HepG2 (cell line): ENCODE measurements around the gene PRPSAP2. TPM values are rescaled to one million over a fixed set of nuclear protein-coding genes. Genes with fewer than 3 reads are reported as not detected.

Source experiments
- ESRRA ChIP-seq: sonication (generic); formaldehyde crosslinking; IDR thresholded peaks from 2 replicates; pipeline ENCODE4 v1.5.1; 2020; ENCODE audit warnings: mild to moderate bottlenecking, low read depth, missing genetic modification reagents
- IRF2 ChIP-seq: IDR thresholded peaks from 2 replicates; pipeline ENCODE4 v1.6.1; 2018; ENCODE audit warnings: missing genetic modification reagents, missing compliant biosample characterization
- RAD21 ChIP-seq: fragments of 450-650 bp; formaldehyde crosslinking; IDR thresholded peaks from 2 replicates; pipeline ENCODE4 v1.5.0; 2020; ENCODE audit warnings: mild to moderate bottlenecking
- TAF1 ChIP-seq: sonication (generic); formaldehyde crosslinking; IDR thresholded peaks from 2 replicates; pipeline ENCODE4 v1.4.0; 2020; ENCODE audit warnings: missing genetic modification reagents
- XBP1 ChIP-seq: sonication (generic); formaldehyde crosslinking; IDR thresholded peaks from 2 replicates; pipeline ENCODE4 v1.5.0; 2020; ENCODE audit warnings: missing genetic modification reagents
- ZFP36L1 ChIP-seq: sonication (generic); formaldehyde crosslinking; IDR thresholded peaks from 2 replicates; pipeline ENCODE4 v1.8.0; 2022; ENCODE audit warnings: mild to moderate bottlenecking, missing genetic modification reagents, moderate library complexity
- ZNF138 ChIP-seq: sonication (generic); formaldehyde crosslinking; IDR thresholded peaks from 2 replicates; pipeline ENCODE4 v1.5.0; 2020; ENCODE audit warnings: mild to moderate bottlenecking, low read depth, missing genetic modification reagents
- ZNF350 ChIP-seq: sonication (generic); formaldehyde crosslinking; IDR thresholded peaks from 2 replicates; pipeline ENCODE4 v1.4.0; 2020; ENCODE audit warnings: mild to moderate bottlenecking, low read depth, missing genetic modification reagents, borderline replicate concordance
- ZNF570 ChIP-seq: sonication (generic); formaldehyde crosslinking; IDR thresholded peaks from 2 replicates; pipeline ENCODE4 v1.4.0; 2020; ENCODE audit warnings: mild to moderate bottlenecking, missing genetic modification reagents, borderline replicate concordance
- ZNF773 ChIP-seq: sonication (generic); formaldehyde crosslinking; IDR thresholded peaks from 2 replicates; pipeline ENCODE4 v1.4.0; 2020; ENCODE audit warnings: missing genetic modification reagents, borderline replicate concordance
- polyA plus RNA-seq, 8 experiments: library from polyadenylated mRNA; depleted of rRNA in 3 of 8; stranded (reverse) in 7 of 8; unstranded in 1 of 8; fragments of >200 nt; fragmentation: Illumina TruSeq in 4 of 8; extraction: Trizol in 4 of 8; gene quantifications; 2 replicates each; pipeline versions ENCODE4 v1.2.1 to v1.2.3, GENCODE V29; 2011 to 2016; ENCODE audit warnings: low read depth in 4 of 8, missing spikeins in 1 of 8, mixed read lengths in 1 of 8; ENCODE audit not compliant: insufficient read depth in 1 of 8
- total RNA-seq, 5 experiments: library from RNA; depleted of rRNA; stranded (reverse); fragments of >200 nt; fragmentation: Illumina TruSeq; extraction: Trizol; gene quantifications; 2 replicates each; pipeline ENCODE4 v1.2.3, GENCODE V29; 2016; ENCODE audit warnings: low read depth in 1 of 5
- TF ChIP-seq, protein P1 (sequence below): sonication (generic); formaldehyde crosslinking; IDR thresholded peaks from 2 replicates; pipeline ENCODE4 v1.5.1; 2020; ENCODE audit warnings: mild to moderate bottlenecking, missing genetic modification reagents
- TF ChIP-seq, protein P2 (sequence below): IDR thresholded peaks from 2 replicates; pipeline ENCODE4 v1.6.1; 2018; ENCODE audit warnings: missing genetic modification reagents, mild to moderate bottlenecking, missing compliant biosample characterization
- TF ChIP-seq, protein P3 (sequence below): sonication (generic); formaldehyde crosslinking; IDR thresholded peaks from 2 replicates; pipeline ENCODE4 v1.8.1; 2023; ENCODE audit warnings: mild to moderate bottlenecking, missing genetic modification reagents
- TF ChIP-seq, protein P4 (sequence below): sonication (generic); formaldehyde crosslinking; IDR thresholded peaks from 2 replicates; pipeline ENCODE4 v1.5.1; 2020; ENCODE audit warnings: mild to moderate bottlenecking, missing genetic modification reagents, moderate library complexity
- TF ChIP-seq, protein P5 (sequence below): sonication (generic); formaldehyde crosslinking; IDR thresholded peaks from 2 replicates; pipeline ENCODE4 v1.4.0; 2020; ENCODE audit warnings: missing genetic modification reagents
- TF ChIP-seq, protein P6 (sequence below): sonication (generic); formaldehyde crosslinking; IDR thresholded peaks from 2 replicates; pipeline ENCODE4 v1.4.0; 2020; ENCODE audit warnings: missing genetic modification reagents
- TF ChIP-seq, protein P7 (sequence below): sonication (generic); formaldehyde crosslinking; conservative IDR thresholded peaks from 2 replicates; pipeline ENCODE4 v1.4.0; 2020; ENCODE audit warnings: missing genetic modification reagents

The PRPSAP2 gene
- total and polyA plus RNA-seq, 2 of the 13 experiments (the other 11 are each of a cell fraction or from before 2014, with no cell fraction given), result 34.0 to 58.9 TPM

DNA sequence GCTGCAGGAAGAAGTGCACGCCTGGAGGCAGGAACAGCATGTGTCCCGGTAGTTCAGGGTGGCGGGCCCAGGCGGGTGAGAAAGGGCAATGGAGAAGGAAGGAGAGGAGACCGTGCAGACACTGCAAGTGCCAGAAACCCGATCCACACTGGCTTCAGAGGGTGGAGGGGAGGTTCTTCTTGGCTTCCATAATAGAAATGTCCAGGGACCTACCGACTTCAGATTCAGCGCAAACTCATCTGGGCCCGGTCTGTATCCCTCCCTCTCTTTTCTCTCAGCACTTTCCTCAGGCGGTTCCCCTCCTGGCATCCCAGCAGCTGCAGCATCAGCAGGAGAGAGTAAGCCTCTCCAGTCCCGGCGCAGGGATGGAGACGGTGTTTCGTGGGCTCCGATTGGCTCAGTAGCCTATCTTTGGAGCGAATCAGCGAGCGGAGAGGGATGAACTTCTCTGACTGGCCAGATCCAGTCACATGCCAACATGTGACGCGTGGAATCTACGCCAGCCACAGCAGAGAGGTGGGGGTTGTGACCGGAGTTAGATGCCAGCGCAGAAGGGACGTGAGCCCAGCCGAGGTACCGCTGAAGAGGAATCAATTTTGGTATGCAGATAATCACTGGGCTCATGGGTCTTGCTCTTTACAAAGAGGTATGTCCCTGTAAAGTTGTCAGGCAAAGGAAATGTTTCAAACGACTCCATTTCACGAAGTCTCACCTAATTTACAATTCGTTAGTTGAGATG is 1.9 kb upstream of the PRPSAP2 start (continued):
- TF ChIP-seq, protein P1, sequence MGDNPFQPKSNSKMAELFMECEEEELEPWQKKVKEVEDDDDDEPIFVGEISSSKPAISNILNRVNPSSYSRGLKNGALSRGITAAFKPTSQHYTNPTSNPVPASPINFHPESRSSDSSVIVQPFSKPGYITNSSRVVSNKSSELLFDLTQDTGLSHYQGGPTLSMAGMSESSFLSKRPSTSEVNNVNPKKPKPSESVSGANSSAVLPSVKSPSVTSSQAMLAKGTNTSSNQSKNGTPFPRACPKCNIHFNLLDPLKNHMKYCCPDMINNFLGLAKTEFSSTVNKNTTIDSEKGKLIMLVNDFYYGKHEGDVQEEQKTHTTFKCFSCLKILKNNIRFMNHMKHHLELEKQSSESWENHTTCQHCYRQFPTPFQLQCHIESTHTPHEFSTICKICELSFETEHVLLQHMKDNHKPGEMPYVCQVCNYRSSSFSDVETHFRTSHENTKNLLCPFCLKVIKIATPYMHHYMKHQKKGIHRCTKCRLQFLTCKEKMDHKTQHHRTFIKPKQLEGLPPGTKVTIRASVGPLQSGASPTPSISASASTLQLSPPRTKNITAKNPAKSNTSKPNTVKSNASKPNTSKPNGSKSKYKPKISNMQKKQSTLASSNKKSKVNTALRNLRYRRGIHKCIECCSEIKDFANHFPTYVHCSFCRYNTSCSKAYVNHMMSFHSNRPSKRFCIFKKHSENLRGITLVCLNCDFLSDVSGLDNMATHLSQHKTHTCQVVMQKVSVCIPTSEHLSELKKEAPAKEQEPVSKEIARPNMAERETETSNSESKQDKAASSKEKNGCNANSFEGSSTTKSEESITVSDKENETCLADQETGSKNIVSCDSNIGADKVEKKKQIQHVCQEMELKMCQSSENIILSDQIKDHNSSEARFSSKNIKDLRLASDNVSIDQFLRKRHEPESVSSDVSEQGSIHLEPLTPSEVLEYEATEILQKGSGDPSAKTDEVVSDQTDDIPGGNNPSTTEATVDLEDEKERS (CRISPR knock-in tag), result no peak
- no peak for TF ChIP-seq XBP1 (CRISPR knock-in tag)
- no peak; the same call in 1 of the 2 replicates for TF ChIP-seq ZNF138 (CRISPR knock-in tag)
- TF ChIP-seq, protein P2, sequence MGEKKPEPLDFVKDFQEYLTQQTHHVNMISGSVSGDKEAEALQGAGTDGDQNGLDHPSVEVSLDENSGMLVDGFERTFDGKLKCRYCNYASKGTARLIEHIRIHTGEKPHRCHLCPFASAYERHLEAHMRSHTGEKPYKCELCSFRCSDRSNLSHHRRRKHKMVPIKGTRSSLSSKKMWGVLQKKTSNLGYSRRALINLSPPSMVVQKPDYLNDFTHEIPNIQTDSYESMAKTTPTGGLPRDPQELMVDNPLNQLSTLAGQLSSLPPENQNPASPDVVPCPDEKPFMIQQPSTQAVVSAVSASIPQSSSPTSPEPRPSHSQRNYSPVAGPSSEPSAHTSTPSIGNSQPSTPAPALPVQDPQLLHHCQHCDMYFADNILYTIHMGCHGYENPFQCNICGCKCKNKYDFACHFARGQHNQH (CRISPR knock-in tag), result peak; percentile 61; the same call in 1 of the 2 replicates
- TF ChIP-seq ZNF570 (CRISPR knock-in tag), result no peak
- no peak for TF ChIP-seq ZFP36L1 (CRISPR knock-in tag)
- TF ChIP-seq, protein P3, sequence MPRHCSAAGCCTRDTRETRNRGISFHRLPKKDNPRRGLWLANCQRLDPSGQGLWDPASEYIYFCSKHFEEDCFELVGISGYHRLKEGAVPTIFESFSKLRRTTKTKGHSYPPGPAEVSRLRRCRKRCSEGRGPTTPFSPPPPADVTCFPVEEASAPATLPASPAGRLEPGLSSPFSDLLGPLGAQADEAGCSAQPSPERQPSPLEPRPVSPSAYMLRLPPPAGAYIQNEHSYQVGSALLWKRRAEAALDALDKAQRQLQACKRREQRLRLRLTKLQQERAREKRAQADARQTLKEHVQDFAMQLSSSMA (CRISPR knock-in tag), result 0 out of 2 replicates have a peak, but pooled peaks have one; percentile 63
- peak; percentile 91 for TF ChIP-seq TAF1 (CRISPR knock-in tag)
- TF ChIP-seq, protein P4, sequence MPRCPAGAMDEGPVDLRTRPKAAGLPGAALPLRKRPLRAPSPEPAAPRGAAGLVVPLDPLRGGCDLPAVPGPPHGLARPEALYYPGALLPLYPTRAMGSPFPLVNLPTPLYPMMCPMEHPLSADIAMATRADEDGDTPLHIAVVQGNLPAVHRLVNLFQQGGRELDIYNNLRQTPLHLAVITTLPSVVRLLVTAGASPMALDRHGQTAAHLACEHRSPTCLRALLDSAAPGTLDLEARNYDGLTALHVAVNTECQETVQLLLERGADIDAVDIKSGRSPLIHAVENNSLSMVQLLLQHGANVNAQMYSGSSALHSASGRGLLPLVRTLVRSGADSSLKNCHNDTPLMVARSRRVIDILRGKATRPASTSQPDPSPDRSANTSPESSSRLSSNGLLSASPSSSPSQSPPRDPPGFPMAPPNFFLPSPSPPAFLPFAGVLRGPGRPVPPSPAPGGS (CRISPR knock-in tag), result peak; percentile 67; the same call in 1 of the 2 replicates
- no peak for TF ChIP-seq ZNF773 (CRISPR knock-in tag)
- TF ChIP-seq, protein P5, sequence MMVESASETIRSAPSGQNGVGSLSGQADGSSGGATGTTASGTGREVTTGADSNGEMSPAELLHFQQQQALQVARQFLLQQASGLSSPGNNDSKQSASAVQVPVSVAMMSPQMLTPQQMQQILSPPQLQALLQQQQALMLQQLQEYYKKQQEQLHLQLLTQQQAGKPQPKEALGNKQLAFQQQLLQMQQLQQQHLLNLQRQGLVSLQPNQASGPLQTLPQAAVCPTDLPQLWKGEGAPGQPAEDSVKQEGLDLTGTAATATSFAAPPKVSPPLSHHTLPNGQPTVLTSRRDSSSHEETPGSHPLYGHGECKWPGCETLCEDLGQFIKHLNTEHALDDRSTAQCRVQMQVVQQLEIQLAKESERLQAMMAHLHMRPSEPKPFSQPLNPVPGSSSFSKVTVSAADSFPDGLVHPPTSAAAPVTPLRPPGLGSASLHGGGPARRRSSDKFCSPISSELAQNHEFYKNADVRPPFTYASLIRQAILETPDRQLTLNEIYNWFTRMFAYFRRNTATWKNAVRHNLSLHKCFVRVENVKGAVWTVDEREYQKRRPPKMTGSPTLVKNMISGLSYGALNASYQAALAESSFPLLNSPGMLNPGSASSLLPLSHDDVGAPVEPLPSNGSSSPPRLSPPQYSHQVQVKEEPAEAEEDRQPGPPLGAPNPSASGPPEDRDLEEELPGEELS (CRISPR knock-in tag), result 0 out of 2 replicates have a peak, but pooled peaks have one; percentile 24
- TF ChIP-seq, protein P6, sequence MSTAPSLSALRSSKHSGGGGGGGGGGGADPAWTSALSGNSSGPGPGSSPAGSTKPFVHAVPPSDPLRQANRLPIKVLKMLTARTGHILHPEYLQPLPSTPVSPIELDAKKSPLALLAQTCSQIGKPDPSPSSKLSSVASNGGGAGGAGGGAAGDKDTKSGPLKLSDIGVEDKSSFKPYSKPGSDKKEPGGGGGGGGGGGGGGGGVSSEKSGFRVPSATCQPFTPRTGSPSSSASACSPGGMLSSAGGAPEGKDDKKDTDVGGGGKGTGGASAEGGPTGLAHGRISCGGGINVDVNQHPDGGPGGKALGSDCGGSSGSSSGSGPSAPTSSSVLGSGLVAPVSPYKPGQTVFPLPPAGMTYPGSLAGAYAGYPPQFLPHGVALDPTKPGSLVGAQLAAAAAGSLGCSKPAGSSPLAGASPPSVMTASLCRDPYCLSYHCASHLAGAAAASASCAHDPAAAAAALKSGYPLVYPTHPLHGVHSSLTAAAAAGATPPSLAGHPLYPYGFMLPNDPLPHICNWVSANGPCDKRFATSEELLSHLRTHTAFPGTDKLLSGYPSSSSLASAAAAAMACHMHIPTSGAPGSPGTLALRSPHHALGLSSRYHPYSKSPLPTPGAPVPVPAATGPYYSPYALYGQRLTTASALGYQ (CRISPR knock-in tag), result no peak
- TF ChIP-seq ZNF350 (CRISPR knock-in tag), result no peak
- peak; percentile 56 for TF ChIP-seq IRF2 (CRISPR knock-in tag)
- TF ChIP-seq RAD21 (CRISPR knock-in tag), result no peak
- TF ChIP-seq ESRRA, result no peak
- TF ChIP-seq, protein P7, sequence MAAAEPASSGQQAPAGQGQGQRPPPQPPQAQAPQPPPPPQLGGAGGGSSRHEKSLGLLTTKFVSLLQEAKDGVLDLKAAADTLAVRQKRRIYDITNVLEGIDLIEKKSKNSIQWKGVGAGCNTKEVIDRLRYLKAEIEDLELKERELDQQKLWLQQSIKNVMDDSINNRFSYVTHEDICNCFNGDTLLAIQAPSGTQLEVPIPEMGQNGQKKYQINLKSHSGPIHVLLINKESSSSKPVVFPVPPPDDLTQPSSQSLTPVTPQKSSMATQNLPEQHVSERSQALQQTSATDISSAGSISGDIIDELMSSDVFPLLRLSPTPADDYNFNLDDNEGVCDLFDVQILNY, result 0 out of 2 replicates have a peak, but pooled peaks have one; percentile 34
